ENCODE data around the gene CAPN9. TPM values are rescaled to one million over a fixed set of nuclear protein-coding genes. Genes with fewer than 3 reads are reported as not detected.

CAPN9 gene
- total and polyA plus RNA-seq, 2 donors from 2014 or later = 0.41 TPM; not detected in 1

GRCh38 chr1:230705289-230706019, 41.7 kb upstream of the CAPN9 start:
- Histone ChIP-seq H3K36me3 (ENCODE audit: control insufficient read depth in 2 of 3, insufficient read depth in 3 of 3, low read length in 3 of 3) (no peaks in the 10 kb centered on the region), H3K27ac (ENCODE audit: low read depth in 2 of 2, low read length in 2 of 2) (no peak overlapping the region), H3K4me3 (ENCODE audit: low read length in 3 of 3) (no peak overlapping the region), H3K9me3 (ENCODE audit: control insufficient read depth in 2 of 3, insufficient read depth in 1 of 3, low read length in 3 of 3) (no peaks in the 10 kb centered on the region), H3K27me3 (ENCODE audit: control insufficient read depth, insufficient read depth, low read length) (no peaks in the 10 kb centered on the region), H3K9ac (ENCODE audit: low read length in 3 of 3) (no peak overlapping the region), H3K4me1 (ENCODE audit: control insufficient read depth in 2 of 3, insufficient read depth in 2 of 3, low read depth in 1 of 3, low read length in 3 of 3) (no peaks in the 10 kb centered on the region)
- DNase-seq (no peak), FAIRE-seq (no peak)
- no peak for TF ChIP-seq CTCF (IDR thresholded peaks at IDR 0.05; ENCODE audit: borderline replicate concordance, extremely low read depth, insufficient read depth)
- intact Hi-C loops (cut with DNase I) = no loop called here

GRCh38 chr1:230706020-230706699, 41.0 kb upstream of the CAPN9 start:
- H3K9ac ChIP-seq (ENCODE audit: low read length in 3 of 3) = no peak overlapping the region
- H3K36me3 ChIP-seq (ENCODE audit: control insufficient read depth in 2 of 3, insufficient read depth in 3 of 3, low read length in 3 of 3) = no peaks in the 10 kb centered on the region

GRCh38 chr1:230706887-230707731, 40.1 kb upstream of the CAPN9 start:
- Histone ChIP-seq H3K9ac (ENCODE audit: low read length in 3 of 3) (no peak overlapping the region), H3K36me3 (ENCODE audit: control insufficient read depth in 2 of 3, insufficient read depth in 3 of 3, low read length in 3 of 3) (no peaks in the 10 kb centered on the region), H3K27me3 (ENCODE audit: control insufficient read depth, insufficient read depth, low read length) (no peaks in the 10 kb centered on the region), H3K4me1 (ENCODE audit: control insufficient read depth in 2 of 3, insufficient read depth in 2 of 3, low read depth in 1 of 3, low read length in 3 of 3) (no peaks in the 10 kb centered on the region), H3K4me3 (ENCODE audit: low read length in 3 of 3) (no peak overlapping the region), H3K27ac (ENCODE audit: low read depth in 2 of 2, low read length in 2 of 2) (no peak overlapping the region), H3K9me3 (ENCODE audit: control insufficient read depth in 2 of 3, insufficient read depth in 1 of 3, low read length in 3 of 3) (no peaks in the 10 kb centered on the region)
- intact Hi-C loops (cut with DNase I) = no loop called here
- FAIRE-seq (no peak), DNase-seq (no peak)
- no peak for TF ChIP-seq CTCF (IDR thresholded peaks at IDR 0.05; ENCODE audit: borderline replicate concordance, extremely low read depth, insufficient read depth)

More at GRCh38 chr1:230706020-230706699, 41.0 kb upstream of the CAPN9 start:
- Histone ChIP-seq H3K27ac (ENCODE audit: low read depth in 2 of 2, low read length in 2 of 2) (no peak overlapping the region), H3K4me1 (ENCODE audit: control insufficient read depth in 2 of 3, insufficient read depth in 2 of 3, low read depth in 1 of 3, low read length in 3 of 3) (no peaks in the 10 kb centered on the region), H3K9me3 (ENCODE audit: control insufficient read depth in 2 of 3, insufficient read depth in 1 of 3, low read length in 3 of 3) (no peaks in the 10 kb centered on the region), H3K4me3 (ENCODE audit: low read length in 3 of 3) (no peak overlapping the region), H3K27me3 (ENCODE audit: control insufficient read depth, insufficient read depth, low read length) (no peaks in the 10 kb centered on the region)
- DNase-seq (no peak), FAIRE-seq (no peak)
- TF ChIP-seq CTCF (IDR thresholded peaks at IDR 0.05; ENCODE audit: borderline replicate concordance, extremely low read depth, insufficient read depth) = no peak
- intact Hi-C loops (cut with DNase I) = no loop called here
